Measurements from ENCODE around the gene CYB561D1.

- TF ChIP-seq, protein P1, sequence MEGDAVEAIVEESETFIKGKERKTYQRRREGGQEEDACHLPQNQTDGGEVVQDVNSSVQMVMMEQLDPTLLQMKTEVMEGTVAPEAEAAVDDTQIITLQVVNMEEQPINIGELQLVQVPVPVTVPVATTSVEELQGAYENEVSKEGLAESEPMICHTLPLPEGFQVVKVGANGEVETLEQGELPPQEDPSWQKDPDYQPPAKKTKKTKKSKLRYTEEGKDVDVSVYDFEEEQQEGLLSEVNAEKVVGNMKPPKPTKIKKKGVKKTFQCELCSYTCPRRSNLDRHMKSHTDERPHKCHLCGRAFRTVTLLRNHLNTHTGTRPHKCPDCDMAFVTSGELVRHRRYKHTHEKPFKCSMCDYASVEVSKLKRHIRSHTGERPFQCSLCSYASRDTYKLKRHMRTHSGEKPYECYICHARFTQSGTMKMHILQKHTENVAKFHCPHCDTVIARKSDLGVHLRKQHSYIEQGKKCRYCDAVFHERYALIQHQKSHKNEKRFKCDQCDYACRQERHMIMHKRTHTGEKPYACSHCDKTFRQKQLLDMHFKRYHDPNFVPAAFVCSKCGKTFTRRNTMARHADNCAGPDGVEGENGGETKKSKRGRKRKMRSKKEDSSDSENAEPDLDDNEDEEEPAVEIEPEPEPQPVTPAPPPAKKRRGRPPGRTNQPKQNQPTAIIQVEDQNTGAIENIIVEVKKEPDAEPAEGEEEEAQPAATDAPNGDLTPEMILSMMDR (IDR thresholded peaks at IDR 0.05; ENCODE audit: control extremely low read depth in 1 of 3, insufficient read depth in 1 of 3, low read depth in 1 of 3, low read length in 3 of 3), result no peak
- no peak for TF ChIP-seq SP1 (IDR thresholded peaks at IDR 0.05; ENCODE audit: low read depth, low read length)
Observed at GRCh38 chr1:109468903-109469302, 25.0 kb upstream of the CYB561D1 start.

Measured in H1 (cell line).